Bronchial epithelial cell (primary cell): ENCODE measurements around the gene TP53I13. TPM values are rescaled to one million over a fixed set of nuclear protein-coding genes. Genes with fewer than 3 reads are reported as not detected.

Experiments
- DNase-seq: peaks from one replicate; pipeline ENCODE4 v3.0.0-alpha.2; 2010; ENCODE audit warnings: low read depth
- FAIRE-seq: peaks from 2 replicates; lab custom pipeline; 2011; peaks lifted over from hg19 to GRCh38; lab: Jason Lieb, UNC
- H3K27me3 ChIP-seq: 2 replicates; pipeline ENCODE4 v1.5.1; 2011; ENCODE audit warnings: low read length; ENCODE audit not compliant: control insufficient read depth, insufficient read depth
- H3K36me3 ChIP-seq: 2 replicates; pipeline ENCODE4 v1.5.1; 2011; ENCODE audit warnings: low read length; ENCODE audit not compliant: control insufficient read depth, insufficient read depth
- H3K4me3 ChIP-seq: 2 replicates; pipeline ENCODE4 v1.5.1; 2011; ENCODE audit warnings: mild to moderate bottlenecking, low read depth, low read length, control low read depth
- total RNA-seq: library from RNA; depleted of rRNA; stranded (reverse); fragments of >200 nt; gene quantifications from 2 replicates; pipeline ENCODE4 v1.2.1, GENCODE V29; 2014
- TF ChIP-seq, protein P1 (sequence below): IDR thresholded peaks from 2 replicates; pipeline ENCODE4 v1.5.1; 2011; ENCODE audit warnings: mild to moderate bottlenecking, moderate library complexity, low read length, control low read depth, inconsistent platforms; ENCODE audit not compliant: insufficient read depth, severe bottlenecking

TP53I13 gene
- total RNA-seq, 1 donor from 2014 or later: 25.3 TPM

DNA sequence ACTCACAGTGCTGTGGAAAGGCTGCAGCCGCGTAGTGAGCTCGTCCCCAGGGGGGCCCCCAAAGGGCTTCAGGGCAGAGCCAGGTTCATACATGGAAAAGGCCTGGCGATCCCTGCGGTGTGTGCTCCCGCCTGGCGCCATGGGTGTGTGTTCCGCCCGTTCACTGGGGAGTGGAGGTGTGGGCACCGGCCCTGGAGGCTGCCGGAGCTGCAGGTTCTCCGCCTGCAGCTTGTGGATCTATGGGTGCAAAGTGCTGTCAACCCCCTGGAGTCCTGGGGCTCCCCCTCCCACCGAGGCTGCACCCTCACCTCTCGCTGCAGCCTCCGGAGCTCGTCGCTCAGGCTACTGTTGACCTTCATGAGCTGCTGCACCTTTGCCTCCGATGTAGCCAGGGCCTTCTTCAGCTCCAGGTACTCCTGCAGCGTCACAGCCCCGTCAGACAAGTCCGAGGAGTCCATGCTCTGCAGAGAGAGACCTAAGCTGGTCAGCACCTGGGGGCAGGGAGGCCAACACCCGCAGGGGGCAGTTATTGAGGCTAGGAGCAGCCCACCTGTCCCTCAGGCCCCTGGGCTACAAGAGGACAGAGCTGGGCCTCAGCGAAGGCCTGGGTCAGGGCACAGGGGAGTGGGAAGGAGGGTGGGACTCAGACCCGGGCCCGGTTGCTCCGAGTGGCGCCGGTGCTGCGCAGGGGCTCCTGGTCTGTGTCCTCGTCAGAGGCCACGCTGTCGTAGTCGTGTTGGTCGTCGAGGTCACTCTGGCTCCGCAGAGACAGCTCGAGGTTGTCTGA lies 7.9 kb downstream of the TP53I13 start:
- TF ChIP-seq, protein P1, sequence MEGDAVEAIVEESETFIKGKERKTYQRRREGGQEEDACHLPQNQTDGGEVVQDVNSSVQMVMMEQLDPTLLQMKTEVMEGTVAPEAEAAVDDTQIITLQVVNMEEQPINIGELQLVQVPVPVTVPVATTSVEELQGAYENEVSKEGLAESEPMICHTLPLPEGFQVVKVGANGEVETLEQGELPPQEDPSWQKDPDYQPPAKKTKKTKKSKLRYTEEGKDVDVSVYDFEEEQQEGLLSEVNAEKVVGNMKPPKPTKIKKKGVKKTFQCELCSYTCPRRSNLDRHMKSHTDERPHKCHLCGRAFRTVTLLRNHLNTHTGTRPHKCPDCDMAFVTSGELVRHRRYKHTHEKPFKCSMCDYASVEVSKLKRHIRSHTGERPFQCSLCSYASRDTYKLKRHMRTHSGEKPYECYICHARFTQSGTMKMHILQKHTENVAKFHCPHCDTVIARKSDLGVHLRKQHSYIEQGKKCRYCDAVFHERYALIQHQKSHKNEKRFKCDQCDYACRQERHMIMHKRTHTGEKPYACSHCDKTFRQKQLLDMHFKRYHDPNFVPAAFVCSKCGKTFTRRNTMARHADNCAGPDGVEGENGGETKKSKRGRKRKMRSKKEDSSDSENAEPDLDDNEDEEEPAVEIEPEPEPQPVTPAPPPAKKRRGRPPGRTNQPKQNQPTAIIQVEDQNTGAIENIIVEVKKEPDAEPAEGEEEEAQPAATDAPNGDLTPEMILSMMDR: no peak
- Histone ChIP-seq H3K4me3 (no peak overlapping the region), H3K27me3 (no peaks in the 10 kb centered on the region), H3K36me3 (peaks cover 44% of the 10 kb centered on the region)
- DNase-seq (no peak), FAIRE-seq (no peak)

GRCh38 chr17:29577001-29577370 lies 8.5 kb downstream of the TP53I13 start:
- DNase-seq: no peak
- FAIRE-seq: no peak
- Histone ChIP-seq H3K27me3 (no peaks in the 10 kb centered on the region), H3K36me3 (peaks cover 44% of the 10 kb centered on the region), H3K4me3 (no peak overlapping the region)
- TF ChIP-seq, protein P1: no peak

DNA sequence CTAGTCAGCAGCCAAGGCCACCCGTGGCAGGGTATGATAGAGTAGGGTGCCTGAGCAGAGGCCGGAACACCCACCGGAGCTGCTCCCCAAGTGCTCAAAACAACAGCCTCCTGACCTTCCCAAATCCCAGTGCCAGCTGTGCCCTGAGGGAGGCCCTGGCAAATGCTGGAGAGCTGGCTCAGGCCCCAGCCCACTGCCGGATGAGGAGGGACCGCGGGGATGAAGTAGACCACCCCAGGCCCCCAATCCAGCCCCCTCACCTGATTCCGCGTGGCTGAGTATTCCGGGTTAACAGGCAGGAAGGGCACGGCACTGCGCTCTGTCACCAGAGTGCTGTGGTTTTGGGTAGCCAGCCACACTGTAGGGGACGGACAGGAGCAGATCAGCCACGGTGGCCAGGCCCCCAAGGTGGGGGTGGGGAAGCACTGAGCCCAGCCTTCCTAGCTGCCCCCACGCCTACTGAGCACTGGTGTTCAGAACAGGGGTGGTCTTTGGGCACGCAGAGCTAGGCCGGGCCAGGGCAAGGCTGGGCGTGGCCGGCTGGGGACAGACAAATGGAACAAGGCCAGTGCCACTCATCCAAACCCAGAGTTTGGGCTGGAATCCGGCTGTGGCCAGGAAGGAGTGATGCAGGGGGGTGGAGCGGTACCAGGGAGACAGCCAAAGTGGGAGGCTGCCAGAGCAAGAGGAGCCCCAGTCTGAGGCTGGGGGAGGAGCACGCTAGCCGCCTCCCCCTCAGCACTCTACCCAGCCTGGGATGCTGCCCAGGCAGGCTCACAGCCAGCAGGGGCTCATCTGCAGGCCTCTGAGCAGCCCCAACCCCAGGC lies 9.1 kb downstream of the TP53I13 start:
- FAIRE-seq (no peak), DNase-seq (no peak)
- Histone ChIP-seq H3K36me3 (peaks cover 47% of the 10 kb centered on the region), H3K4me3 (no peak overlapping the region), H3K27me3 (no peaks in the 10 kb centered on the region)
- TF ChIP-seq, protein P1: no peak

GRCh38 chr17:29578626-29579485 lies 10.4 kb downstream of the TP53I13 start:
- Histone ChIP-seq H3K27me3 (no peaks in the 10 kb centered on the region), H3K4me3 (no peak overlapping the region), H3K36me3 (peaks cover 49% of the 10 kb centered on the region)
- no peak for FAIRE-seq
- TF ChIP-seq, protein P1: no peak
- no peak for DNase-seq

- peaks cover 45% of the 10 kb centered on the region for H3K36me3 ChIP-seq
- peak; percentile 68 for DNase-seq
- TF ChIP-seq, protein P1: peak; percentile 97
- no peaks in the 10 kb centered on the region for H3K27me3 ChIP-seq
- no peak overlapping the region for H3K4me3 ChIP-seq
- peak; percentile 95 for FAIRE-seq
These were observed 11.6 kb downstream of the TP53I13 start for GRCh38 chr17:29579866-29580771.
